ENCODE measurements around the gene FANCC. TPM values are rescaled to one million over a fixed set of nuclear protein-coding genes. Genes with fewer than 3 reads are reported as not detected.

FANCC gene
- total and polyA plus RNA-seq, 10 donors = 0.89 to 9.7 (median 6.6) TPM

- Histone ChIP-seq H3K27me3 (replicated peaks in 1 of 7) (no peaks in the 10 kb centered on the region), H3K9me3 (no peaks in the 10 kb centered on the region), H3K4me1 (peaks cover 0 to 4% (median 0%) of the 10 kb centered on the region in 6 donors), H3K27ac (no peak overlapping the region), H3K36me3 (no peaks in the 10 kb centered on the region), H3K4me3 (no peak overlapping the region)
- 23 to 67% (median 41%) methylated on average over 1 to 3 of the region's 3 CpGs for WGBS, 5 donors
- no peak for DNase-seq
- intact Hi-C loops (cut with DNase I; ENCODE audit: low total_unique reads) = no loop called here
- no peak for TF ChIP-seq POLR2AphosphoS5 (IDR thresholded peaks at IDR 0.05)
- TF ChIP-seq CTCF (IDR thresholded peaks at IDR 0.05 in 8 of 11, conservative IDR thresholded peaks at IDR 0.05 in 3 of 11) = no peak
- no peak for TF ChIP-seq POLR2A (IDR thresholded peaks at IDR 0.05)
These were observed 162.3 kb downstream of the FANCC start for GRCh38 chr9:95155220-95155619.

- H3K36me3 ChIP-seq = no peaks in the 10 kb centered on the region
- intact Hi-C loops (cut with DNase I; ENCODE audit: low total_unique reads) = no loop called here
- no peaks in the 10 kb centered on the region for H3K27me3 ChIP-seq (replicated peaks in 1 of 7)
- H3K4me1 ChIP-seq = no peaks in the 10 kb centered on the region
- H3K27ac ChIP-seq = no peak overlapping the region
- TF ChIP-seq CTCF (IDR thresholded peaks at IDR 0.05 in 8 of 11, conservative IDR thresholded peaks at IDR 0.05 in 3 of 11) = no peak
- no peak for TF ChIP-seq POLR2AphosphoS5 (IDR thresholded peaks at IDR 0.05)
- no peak overlapping the region for H3K4me3 ChIP-seq
- DNase-seq = no peak
- H3K9me3 ChIP-seq = no peaks in the 10 kb centered on the region
- WGBS, 5 donors = 86 to 94% (median 92%) methylated on average over 7 of the region's 7 CpGs
These were observed 166.6 kb downstream of the FANCC start for GRCh38 chr9:95150903-95151302.

GRCh38 chr9:95148208-95148520 is 169.3 kb downstream of the FANCC start:
- Histone ChIP-seq H3K36me3 (no peaks in the 10 kb centered on the region), H3K4me3 (no peak overlapping the region), H3K9me3 (no peaks in the 10 kb centered on the region), H3K4me1 (no peaks in the 10 kb centered on the region), H3K27me3 (replicated peaks in 1 of 7) (no peaks in the 10 kb centered on the region), H3K27ac (no peak overlapping the region)
- intact Hi-C loops (cut with DNase I; ENCODE audit: low total_unique reads) = no loop called here
- WGBS, 5 donors = 92 to 96% (median 94%) methylated on average over 2 of the region's 2 CpGs
- no peak for DNase-seq
- TF ChIP-seq CTCF (IDR thresholded peaks at IDR 0.05 in 8 of 11, conservative IDR thresholded peaks at IDR 0.05 in 3 of 11) (no peak), POLR2A (IDR thresholded peaks at IDR 0.05) (no peak), POLR2AphosphoS5 (IDR thresholded peaks at IDR 0.05) (no peak)

- intact Hi-C loops (cut with DNase I; ENCODE audit: low total_unique reads) = no loop called here
- no peak for DNase-seq
- Histone ChIP-seq H3K27me3 (replicated peaks in 1 of 7) (no peaks in the 10 kb centered on the region), H3K4me1 (no peaks in the 10 kb centered on the region), H3K36me3 (no peaks in the 10 kb centered on the region), H3K4me3 (no peak overlapping the region), H3K27ac (no peak overlapping the region), H3K9me3 (no peaks in the 10 kb centered on the region)
- TF ChIP-seq POLR2AphosphoS5 (IDR thresholded peaks at IDR 0.05) (no peak), POLR2A (IDR thresholded peaks at IDR 0.05) (no peak), CTCF (IDR thresholded peaks at IDR 0.05 in 8 of 11, conservative IDR thresholded peaks at IDR 0.05 in 3 of 11) (no peak)
- 89 to 94% (median 93%) methylated on average over 7 of the region's 7 CpGs for WGBS, 5 donors
These were observed 169.9 kb downstream of the FANCC start for GRCh38 chr9:95147452-95148207.

All from spleen (tissue), 11 donors.